Epithelial cell of proximal tubule (primary cell): ENCODE results near the gene BOD1. TPM values are rescaled to one million over a fixed set of nuclear protein-coding genes. Genes with fewer than 3 reads are reported as not detected.

Experiments used
- DNase-seq: peaks from one replicate; pipeline ENCODE4 v3.0.0-alpha.2; 2011; ENCODE audit warnings: low read depth
- H3K4me3 ChIP-seq: 2 replicates; pipeline ENCODE4 v1.5.1; 2011; ENCODE audit warnings: low read depth, mild to moderate bottlenecking, low read length
- total RNA-seq: library from RNA; depleted of rRNA; stranded (reverse); fragments of >200 nt; gene quantifications from 2 replicates; pipeline ENCODE4 v1.2.3, GENCODE V29; 2015
- TF ChIP-seq, protein P1 (sequence below): conservative IDR thresholded peaks from 2 replicates; pipeline ENCODE4 v1.5.1; 2012; ENCODE audit warnings: low read depth, mild to moderate bottlenecking, low read length

The BOD1 gene
- total RNA-seq, 1 donor from 2014 or later = 29.8 TPM

GRCh38 chr5:173659423-173659822, 43.0 kb upstream of the BOD1 start:
- H3K4me3 ChIP-seq = no peak overlapping the region
- no peak for DNase-seq
- TF ChIP-seq, protein P1, sequence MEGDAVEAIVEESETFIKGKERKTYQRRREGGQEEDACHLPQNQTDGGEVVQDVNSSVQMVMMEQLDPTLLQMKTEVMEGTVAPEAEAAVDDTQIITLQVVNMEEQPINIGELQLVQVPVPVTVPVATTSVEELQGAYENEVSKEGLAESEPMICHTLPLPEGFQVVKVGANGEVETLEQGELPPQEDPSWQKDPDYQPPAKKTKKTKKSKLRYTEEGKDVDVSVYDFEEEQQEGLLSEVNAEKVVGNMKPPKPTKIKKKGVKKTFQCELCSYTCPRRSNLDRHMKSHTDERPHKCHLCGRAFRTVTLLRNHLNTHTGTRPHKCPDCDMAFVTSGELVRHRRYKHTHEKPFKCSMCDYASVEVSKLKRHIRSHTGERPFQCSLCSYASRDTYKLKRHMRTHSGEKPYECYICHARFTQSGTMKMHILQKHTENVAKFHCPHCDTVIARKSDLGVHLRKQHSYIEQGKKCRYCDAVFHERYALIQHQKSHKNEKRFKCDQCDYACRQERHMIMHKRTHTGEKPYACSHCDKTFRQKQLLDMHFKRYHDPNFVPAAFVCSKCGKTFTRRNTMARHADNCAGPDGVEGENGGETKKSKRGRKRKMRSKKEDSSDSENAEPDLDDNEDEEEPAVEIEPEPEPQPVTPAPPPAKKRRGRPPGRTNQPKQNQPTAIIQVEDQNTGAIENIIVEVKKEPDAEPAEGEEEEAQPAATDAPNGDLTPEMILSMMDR = no peak

DNA sequence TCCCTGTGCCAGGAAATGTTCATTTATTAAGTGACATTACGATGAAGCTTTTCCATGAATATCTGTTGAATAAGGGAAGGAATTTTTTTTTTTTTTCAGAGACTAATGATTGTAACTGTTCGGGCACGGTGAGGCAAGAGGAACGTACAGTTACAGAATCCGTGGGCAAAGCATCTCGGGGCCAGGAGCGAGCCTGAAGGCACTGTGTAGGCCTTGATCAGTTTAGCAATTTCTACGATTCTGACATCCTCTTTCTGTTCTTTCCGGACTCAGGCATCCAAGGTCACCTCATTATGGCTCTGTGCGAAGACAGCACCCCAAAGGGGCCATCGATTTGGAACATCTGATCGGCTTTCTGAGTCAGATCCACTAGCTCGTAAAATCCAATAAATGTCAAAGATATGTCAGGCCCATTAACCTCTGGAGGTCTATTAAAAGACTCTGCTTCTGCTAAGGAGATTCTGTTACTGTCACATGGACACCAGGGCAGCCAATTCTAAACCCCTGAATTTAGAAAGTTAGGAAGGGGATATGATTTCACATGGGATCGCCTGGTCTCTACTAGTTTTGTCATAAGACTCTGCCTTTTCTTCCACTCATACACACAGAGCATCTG, 41.4 kb upstream of the BOD1 start:
- TF ChIP-seq, protein P1 = no peak
- DNase-seq = no peak
- no peak overlapping the region for H3K4me3 ChIP-seq

- no peak for DNase-seq
Measured at GRCh38 chr5:173655196-173655797, 38.8 kb upstream of the BOD1 start.

DNA sequence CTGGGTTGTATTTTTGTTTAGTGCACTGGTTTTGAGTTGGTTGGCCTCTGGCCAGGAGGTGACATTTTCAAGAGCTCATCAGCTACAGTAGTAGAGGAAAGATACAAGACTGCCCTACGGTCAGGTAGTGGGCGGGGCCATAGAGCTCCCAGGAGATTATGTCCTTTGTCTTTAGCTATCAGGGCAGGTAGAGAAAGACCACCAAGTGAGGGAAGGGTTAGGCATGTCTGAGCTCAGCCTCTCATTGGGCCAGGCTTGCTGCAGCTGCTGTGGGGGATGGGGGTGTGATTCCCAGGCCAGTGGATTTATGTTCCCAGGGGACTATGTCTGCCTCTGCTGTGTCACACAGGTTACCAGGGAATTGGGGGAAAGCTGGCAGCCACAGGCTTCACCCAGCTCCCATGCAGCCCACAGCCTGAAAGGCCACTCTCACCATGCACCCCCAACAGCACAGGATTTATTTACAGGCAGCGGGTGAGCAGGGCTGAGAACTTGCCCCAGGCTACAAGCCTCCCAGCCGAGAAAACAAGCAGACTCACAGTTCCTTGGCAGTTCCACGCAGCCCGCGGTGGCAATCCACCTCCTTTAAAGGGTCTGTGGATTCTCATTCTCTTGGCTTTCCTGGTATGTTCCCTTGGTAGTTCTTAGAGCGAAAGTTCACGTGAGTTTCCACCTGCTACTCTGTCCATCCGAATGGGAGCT, 37.5 kb upstream of the BOD1 start:
- DNase-seq = no peak

More at GRCh38 chr5:173655196-173655797, 38.8 kb upstream of the BOD1 start:
- TF ChIP-seq, protein P1 = no peak
- no peak overlapping the region for H3K4me3 ChIP-seq

DNA sequence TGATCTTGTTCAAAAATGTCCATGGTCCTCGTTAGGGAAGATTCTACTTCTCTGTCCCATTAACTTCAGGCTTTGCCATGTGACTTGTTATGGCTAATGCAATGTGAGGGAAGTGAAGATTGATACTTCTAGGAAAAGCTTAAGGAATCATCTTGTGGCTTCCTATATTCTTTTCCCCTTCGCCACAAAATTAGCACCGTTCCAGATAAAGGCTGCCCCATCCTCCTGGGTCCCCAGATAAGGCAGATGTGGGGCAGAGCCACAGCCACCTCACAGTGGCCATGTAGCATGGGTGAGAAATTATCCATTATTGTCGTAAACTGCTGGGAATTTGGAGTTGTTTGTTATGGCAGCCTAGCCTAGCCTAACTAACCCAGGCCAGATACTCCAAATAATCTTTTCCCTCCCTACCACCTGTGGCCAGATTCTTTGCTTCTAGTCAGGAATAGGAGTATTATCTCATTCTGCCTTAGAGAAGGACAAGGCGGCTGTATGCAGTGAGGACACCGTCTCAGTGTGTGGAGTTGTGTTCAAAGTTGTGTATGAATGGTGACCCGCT, 31.9 kb upstream of the BOD1 start:
- DNase-seq = no peak
- H3K4me3 ChIP-seq = no peak overlapping the region
- TF ChIP-seq, protein P1 = no peak

More for the DNA sequence above, 37.5 kb upstream of the BOD1 start:
- H3K4me3 ChIP-seq = no peak overlapping the region
- TF ChIP-seq, protein P1 = no peak

DNA sequence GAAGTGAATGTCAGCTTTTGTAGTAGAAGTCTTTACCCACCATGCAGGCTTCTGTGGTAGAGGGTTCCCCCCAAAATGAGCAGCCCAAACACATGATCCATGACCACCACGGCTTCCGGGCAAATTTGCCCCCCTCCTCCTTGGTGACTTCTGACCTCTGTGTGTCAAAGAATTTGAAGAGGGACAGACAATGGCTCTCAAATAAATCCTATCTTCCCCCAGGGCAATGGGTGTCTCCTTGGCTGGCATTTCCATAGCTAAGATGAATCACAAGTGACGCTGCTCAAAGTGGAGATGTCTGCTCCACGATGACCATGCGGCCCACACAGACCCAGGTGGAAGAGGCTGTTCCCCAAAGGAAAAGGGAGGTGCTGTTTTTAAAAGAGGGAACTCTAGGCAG, 30.2 kb upstream of the BOD1 start:
- no peak overlapping the region for H3K4me3 ChIP-seq
- no peak for DNase-seq
- TF ChIP-seq, protein P1 = no peak
